ENCODE data around the gene CORIN.

CORIN gene

DNA sequence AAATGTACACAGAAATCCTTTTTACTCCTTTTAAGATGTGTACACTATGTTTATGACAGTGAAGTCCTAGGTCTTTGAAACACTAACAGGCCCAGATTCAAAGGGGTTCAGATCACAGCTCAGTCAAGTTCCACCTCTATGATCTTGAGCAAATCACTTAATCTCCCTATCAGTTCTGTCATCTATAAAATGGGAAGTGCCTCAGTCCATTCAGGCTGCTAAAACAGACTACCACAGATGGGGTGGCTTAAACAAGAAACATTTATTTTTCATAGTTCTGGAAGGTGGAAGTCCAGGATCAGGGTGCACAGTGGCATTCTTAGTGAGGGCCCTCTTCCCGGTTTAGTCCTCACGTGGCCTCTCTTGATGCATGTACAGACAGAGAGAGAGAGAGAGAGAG, 117.1 kb downstream of the CORIN start:
- Histone ChIP-seq H3K9me3 (ENCODE audit: insufficient read depth, low read length, severe bottlenecking) (no peaks in the 10 kb centered on the region), H3K4me3 (ENCODE audit: low read depth in 1 of 2, low read length in 2 of 2) (no peak overlapping the region), H2AFZ (ENCODE audit: low read depth, low read length) (no peak overlapping the region), H3K4me1 (ENCODE audit: insufficient read depth, low read length) (no peaks in the 10 kb centered on the region), H3K27ac (ENCODE audit: low read length) (no peak overlapping the region), H3K9ac (ENCODE audit: low read depth, low read length) (no peak overlapping the region), H3K27me3 (ENCODE audit: insufficient read depth, low read length, poor library complexity) (peaks cover 7% of the 10 kb centered on the region), H3K79me2 (ENCODE audit: insufficient read depth, low read length) (no peaks in the 10 kb centered on the region), H3K4me2 (ENCODE audit: insufficient read depth, low read length) (no peak overlapping the region), H4K20me1 (ENCODE audit: insufficient read depth, low read length) (no peaks in the 10 kb centered on the region), H3K36me3 (ENCODE audit: insufficient read depth, low read length) (no peaks in the 10 kb centered on the region)
- ATAC-seq (ENCODE audit: insufficient read depth, low read depth) (no peak), DNase-seq (no peak)
- TF ChIP-seq CTCF (IDR thresholded peaks at IDR 0.05; ENCODE audit: borderline replicate concordance, extremely low read depth, low read length, poor library complexity, severe bottlenecking) (no peak), EZH2 (IDR thresholded peaks at IDR 0.05; ENCODE audit: borderline replicate concordance, low read depth, low read length, severe bottlenecking) (no peak)

DNA sequence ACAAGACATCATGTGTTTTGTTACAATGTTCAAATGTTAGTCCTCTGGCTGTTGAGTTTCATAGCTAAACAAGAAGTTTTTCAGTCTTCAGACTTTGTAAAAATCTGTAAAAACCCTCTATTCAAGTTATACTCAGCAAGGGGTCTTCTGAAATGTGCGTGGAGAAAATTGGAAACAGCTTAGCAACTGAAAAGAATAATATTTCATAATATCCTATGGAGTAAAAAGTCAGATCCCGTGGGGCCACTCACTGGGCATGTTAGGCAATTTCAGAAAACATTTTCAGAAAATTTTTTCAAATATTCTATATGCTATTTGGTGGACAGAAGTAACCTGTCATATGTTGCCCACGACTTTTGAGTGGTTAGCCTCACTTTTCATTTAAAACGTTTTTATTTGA, 118.3 kb downstream of the CORIN start:
- H3K36me3 ChIP-seq (ENCODE audit: insufficient read depth, low read length), result no peaks in the 10 kb centered on the region
- H3K79me2 ChIP-seq (ENCODE audit: insufficient read depth, low read length), result no peaks in the 10 kb centered on the region
- H2AFZ ChIP-seq (ENCODE audit: low read depth, low read length), result no peak overlapping the region
- H3K4me1 ChIP-seq (ENCODE audit: insufficient read depth, low read length), result no peaks in the 10 kb centered on the region
- peaks cover 8% of the 10 kb centered on the region for H3K27me3 ChIP-seq (ENCODE audit: insufficient read depth, low read length, poor library complexity)
- no peaks in the 10 kb centered on the region for H3K9me3 ChIP-seq (ENCODE audit: insufficient read depth, low read length, severe bottlenecking)
- no peaks in the 10 kb centered on the region for H4K20me1 ChIP-seq (ENCODE audit: insufficient read depth, low read length)
- H3K27ac ChIP-seq (ENCODE audit: low read length), result no peak overlapping the region
- DNase-seq (no peak), ATAC-seq (ENCODE audit: insufficient read depth, low read depth) (no peak)
- no peak for TF ChIP-seq CTCF (IDR thresholded peaks at IDR 0.05; ENCODE audit: borderline replicate concordance, extremely low read depth, low read length, poor library complexity, severe bottlenecking)
- no peak for TF ChIP-seq EZH2 (IDR thresholded peaks at IDR 0.05; ENCODE audit: borderline replicate concordance, low read depth, low read length, severe bottlenecking)
- no peak overlapping the region for H3K9ac ChIP-seq (ENCODE audit: low read depth, low read length)
- H3K4me3 ChIP-seq (ENCODE audit: low read depth in 1 of 2, low read length in 2 of 2), result no peak overlapping the region
- H3K4me2 ChIP-seq (ENCODE audit: insufficient read depth, low read length), result no peak overlapping the region

GRCh38 chr4:47718696-47719095, 119.2 kb downstream of the CORIN start:
- H3K4me2 ChIP-seq (ENCODE audit: insufficient read depth, low read length), result no peak overlapping the region
- no peak overlapping the region for H3K9ac ChIP-seq (ENCODE audit: low read depth, low read length)
- H3K27ac ChIP-seq (ENCODE audit: low read length), result no peak overlapping the region
- no peak overlapping the region for H2AFZ ChIP-seq (ENCODE audit: low read depth, low read length)
- no peak for DNase-seq
- TF ChIP-seq EZH2 (IDR thresholded peaks at IDR 0.05; ENCODE audit: borderline replicate concordance, low read depth, low read length, severe bottlenecking) (no peak), CTCF (IDR thresholded peaks at IDR 0.05; ENCODE audit: borderline replicate concordance, extremely low read depth, low read length, poor library complexity, severe bottlenecking) (no peak)
- ATAC-seq (ENCODE audit: insufficient read depth, low read depth), result no peak
- no peaks in the 10 kb centered on the region for H4K20me1 ChIP-seq (ENCODE audit: insufficient read depth, low read length)
- no peak overlapping the region for H3K4me3 ChIP-seq (ENCODE audit: low read depth in 1 of 2, low read length in 2 of 2)
- no peaks in the 10 kb centered on the region for H3K9me3 ChIP-seq (ENCODE audit: insufficient read depth, low read length, severe bottlenecking)
- H3K27me3 ChIP-seq (ENCODE audit: insufficient read depth, low read length, poor library complexity), result peaks cover 13% of the 10 kb centered on the region
- H3K36me3 ChIP-seq (ENCODE audit: insufficient read depth, low read length), result no peaks in the 10 kb centered on the region
- H3K79me2 ChIP-seq (ENCODE audit: insufficient read depth, low read length), result no peaks in the 10 kb centered on the region
- H3K4me1 ChIP-seq (ENCODE audit: insufficient read depth, low read length), result no peaks in the 10 kb centered on the region

DNA sequence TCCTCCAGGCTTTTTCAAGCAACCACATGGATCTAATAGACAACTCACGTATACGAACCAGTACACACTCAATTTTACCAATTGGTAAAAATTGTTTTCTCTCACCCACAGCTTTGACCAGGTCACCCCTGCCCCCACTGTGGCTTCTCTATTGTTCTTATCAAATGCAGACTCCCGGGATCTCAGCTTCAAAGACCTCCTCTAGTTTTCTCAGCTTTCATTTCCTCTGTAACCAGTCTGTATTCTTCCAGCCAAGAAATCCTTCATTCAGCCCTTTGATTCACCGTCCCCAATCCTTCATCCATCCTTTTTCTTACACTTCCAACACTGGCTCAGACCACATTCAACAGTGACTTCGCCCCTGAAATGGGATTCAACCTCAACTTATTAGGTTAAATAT, 120.7 kb downstream of the CORIN start:
- no peaks in the 10 kb centered on the region for H3K79me2 ChIP-seq (ENCODE audit: insufficient read depth, low read length)
- H3K36me3 ChIP-seq (ENCODE audit: insufficient read depth, low read length), result no peaks in the 10 kb centered on the region
- no peaks in the 10 kb centered on the region for H4K20me1 ChIP-seq (ENCODE audit: insufficient read depth, low read length)
- no peak overlapping the region for H3K4me2 ChIP-seq (ENCODE audit: insufficient read depth, low read length)
- H3K4me1 ChIP-seq (ENCODE audit: insufficient read depth, low read length), result no peaks in the 10 kb centered on the region
- TF ChIP-seq CTCF (IDR thresholded peaks at IDR 0.05; ENCODE audit: borderline replicate concordance, extremely low read depth, low read length, poor library complexity, severe bottlenecking) (no peak), EZH2 (IDR thresholded peaks at IDR 0.05; ENCODE audit: borderline replicate concordance, low read depth, low read length, severe bottlenecking) (no peak)
- ATAC-seq (ENCODE audit: insufficient read depth, low read depth), result no peak
- no peaks in the 10 kb centered on the region for H3K9me3 ChIP-seq (ENCODE audit: insufficient read depth, low read length, severe bottlenecking)
- H3K27ac ChIP-seq (ENCODE audit: low read length), result no peak overlapping the region
- H2AFZ ChIP-seq (ENCODE audit: low read depth, low read length), result no peak overlapping the region
- no peak overlapping the region for H3K9ac ChIP-seq (ENCODE audit: low read depth, low read length)
- no peak overlapping the region for H3K4me3 ChIP-seq (ENCODE audit: low read depth in 1 of 2, low read length in 2 of 2)
- peaks cover 13% of the 10 kb centered on the region for H3K27me3 ChIP-seq (ENCODE audit: insufficient read depth, low read length, poor library complexity)
- no peak for DNase-seq

Measured in DND-41 (cell line).